Ectodermal cell (in vitro differentiated cells): ENCODE data around the gene SPEM2. TPM values are rescaled to one million over a fixed set of nuclear protein-coding genes. Genes with fewer than 3 reads are reported as not detected.

Experiments used
- H3K27ac ChIP-seq: 2 replicates; pipeline ENCODE4 v1.7.0; 2013; ENCODE audit warnings: mild to moderate bottlenecking, low read depth, low read length; ENCODE audit not compliant: insufficient read depth, poor library complexity, severe bottlenecking
- H3K27me3 ChIP-seq: 2 replicates; pipeline ENCODE4 v1.7.0; 2013; ENCODE audit warnings: mild to moderate bottlenecking, low read length; ENCODE audit not compliant: insufficient read depth, control insufficient read depth, poor library complexity, severe bottlenecking
- H3K36me3 ChIP-seq: one replicate; pipeline ENCODE4 v1.7.0; 2013; ENCODE audit warnings: low read length; ENCODE audit not compliant: control insufficient read depth, insufficient read depth
- H3K4me1 ChIP-seq: one replicate; pipeline ENCODE4 v1.7.0; 2013; ENCODE audit warnings: low read length; ENCODE audit not compliant: control insufficient read depth, insufficient read depth
- H3K4me3 ChIP-seq: 2 replicates; pipeline ENCODE4 v1.7.0; 2013; ENCODE audit warnings: low read depth, low read length, control low read depth; ENCODE audit not compliant: insufficient read depth
- H3K9me3 ChIP-seq: 2 replicates; pipeline ENCODE4 v1.7.0; 2013; ENCODE audit warnings: mild to moderate bottlenecking, low read length, moderate library complexity; ENCODE audit not compliant: control insufficient read depth
- WGBS, 2 experiments: methylation state at CpG; one replicate each; pipeline ENCODE4 v1.1.7; 2013; ENCODE audit warnings: missing lambda C conversion rate in 2 of 2; 5-methylcytosine and 5-hydroxymethylcytosine counted together
- polyA plus RNA-seq, 4 experiments: library from polyadenylated mRNA; stranded (reverse); fragments of 50-300 nt; gene quantifications; one replicate each; pipeline ENCODE4 v1.2.3, GENCODE V29; 2013

SPEM2 gene
- not detected for polyA plus RNA-seq (2013, experiment 1 of 4)
- not detected for polyA plus RNA-seq (2013, experiment 2 of 4)
- polyA plus RNA-seq (2013, experiment 3 of 4) = not detected
- polyA plus RNA-seq (2013, experiment 4 of 4) = not detected

DNA sequence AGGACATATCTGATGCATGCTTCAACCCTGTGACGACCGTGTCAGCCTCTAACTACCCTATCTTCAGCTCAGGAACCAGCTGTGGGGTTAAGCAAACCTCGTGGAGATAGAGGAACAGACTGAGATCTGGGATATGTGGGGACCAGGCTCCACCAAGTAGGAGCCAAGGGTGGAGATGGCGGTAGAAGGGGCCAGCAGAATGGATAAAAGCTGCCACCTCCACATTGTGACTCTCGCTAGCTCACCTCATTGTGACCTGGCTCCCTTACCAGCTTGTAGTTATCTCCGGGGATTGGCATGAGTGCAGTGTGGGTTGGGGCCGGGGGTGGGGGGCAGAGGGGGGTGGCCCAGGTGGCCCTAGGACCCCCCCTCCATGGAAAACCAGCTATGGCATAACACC is at the start of gene SPEM2:
Gene SPEM2, plus strand, starts transcription at position 301 of the 400 bp plus-strand sequence. Its CDS starts 73 bp downstream, at position 374.
- WGBS, 2 experiments = 93 to 96% methylated on average over 7 of the region's 7 CpGs
- H3K4me3 ChIP-seq = no peak within 1 kb of the TSS
- peaks cover 8% of the 10 kb centered on the region for H3K4me1 ChIP-seq
- H3K36me3 ChIP-seq = no peaks in the 10 kb centered on the region
- no peaks in the 10 kb centered on the region for H3K27me3 ChIP-seq
- H3K27ac ChIP-seq = no peak within 1 kb of the TSS
- no peaks in the 10 kb centered on the region for H3K9me3 ChIP-seq

DNA sequence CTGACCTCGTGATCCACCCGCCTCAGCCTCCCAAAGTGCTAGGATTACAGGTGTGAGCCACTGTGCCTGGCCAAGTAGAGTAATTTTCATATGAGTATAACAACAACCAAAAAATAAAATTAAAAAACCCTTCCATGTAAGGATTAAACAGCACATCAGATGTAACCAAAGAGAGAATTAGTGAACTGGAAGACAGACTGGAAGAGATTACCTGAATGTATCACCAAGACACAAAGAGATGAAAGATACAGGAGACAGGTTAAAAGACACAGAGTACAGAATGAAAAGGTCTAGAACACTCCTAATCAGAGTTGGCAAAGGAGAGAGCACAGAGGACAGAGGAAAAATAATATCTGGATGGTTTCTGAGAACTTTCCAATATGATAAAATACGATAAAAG is 46.3 kb upstream of the SPEM2 start:
- H3K4me1 ChIP-seq = no peaks in the 10 kb centered on the region
- WGBS, 2 experiments = 89 to 92% methylated on average over 2 of the region's 3 CpGs
- H3K27me3 ChIP-seq = peaks cover 50% of the 10 kb centered on the region
- no peak overlapping the region for H3K27ac ChIP-seq
- H3K36me3 ChIP-seq = no peaks in the 10 kb centered on the region
- H3K4me3 ChIP-seq = no peak overlapping the region
- H3K9me3 ChIP-seq = no peaks in the 10 kb centered on the region

GRCh38 chr17:7380321-7380720 is 45.1 kb upstream of the SPEM2 start:
- Histone ChIP-seq H3K4me3 (peak overlapping the region; percentile 42), H3K9me3 (no peaks in the 10 kb centered on the region), H3K27ac (no peak overlapping the region), H3K27me3 (peaks cover 57% of the 10 kb centered on the region), H3K4me1 (peaks cover 4% of the 10 kb centered on the region), H3K36me3 (no peaks in the 10 kb centered on the region)
- 85 to 86% methylated on average over 7 of the region's 7 CpGs for WGBS, 2 experiments

- Histone ChIP-seq H3K4me1 (peaks cover 4% of the 10 kb centered on the region), H3K4me3 (peak within 1 kb of the TSS; percentile 42), H3K27ac (no peak within 1 kb of the TSS), H3K36me3 (no peaks in the 10 kb centered on the region), H3K27me3 (peaks cover 57% of the 10 kb centered on the region), H3K9me3 (no peaks in the 10 kb centered on the region)
- WGBS, 2 experiments = 4% methylated on average over 48 to 52 of the region's 52 CpGs
Measured at GRCh38 chr17:7380855-7381683, 44.3 kb upstream of the SPEM2 start, which contains the start of gene TNK1. Gene TNK1 (plus strand): TSS chr17:7381089. CDS start chr17:7382927, 1,838 bp downstream.

- Histone ChIP-seq H3K36me3 (no peaks in the 10 kb centered on the region), H3K4me3 (no peak overlapping the region), H3K4me1 (peaks cover 4% of the 10 kb centered on the region), H3K27ac (no peak overlapping the region), H3K27me3 (peaks cover 57% of the 10 kb centered on the region), H3K9me3 (no peaks in the 10 kb centered on the region)
- 89% methylated on average over 10 of the region's 10 CpGs for WGBS, 2 experiments
Measured at GRCh38 chr17:7382901-7383300, 42.5 kb upstream of the SPEM2 start.

DNA sequence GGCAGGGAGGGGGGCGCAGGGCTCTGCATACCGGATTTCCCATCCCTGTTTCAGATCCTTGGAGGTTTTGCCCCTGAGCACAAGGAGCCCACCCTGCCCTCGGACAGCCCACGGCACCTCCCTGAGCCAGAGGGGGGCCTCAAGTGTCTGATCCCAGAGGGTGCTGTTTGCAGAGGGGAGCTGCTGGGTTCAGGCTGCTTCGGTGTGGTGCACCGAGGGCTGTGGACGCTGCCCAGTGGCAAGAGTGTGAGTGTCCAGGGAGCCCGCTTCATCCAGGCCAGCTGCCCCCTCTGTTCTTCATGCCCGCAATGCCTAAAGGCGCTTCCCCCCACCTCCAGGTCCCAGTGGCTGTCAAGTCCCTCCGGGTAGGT is 42.1 kb upstream of the SPEM2 start:
- no peak overlapping the region for H3K27ac ChIP-seq
- no peaks in the 10 kb centered on the region for H3K9me3 ChIP-seq
- 90 to 91% methylated on average over 11 of the region's 11 CpGs for WGBS, 2 experiments
- H3K4me3 ChIP-seq = no peak overlapping the region
- no peaks in the 10 kb centered on the region for H3K36me3 ChIP-seq
- peaks cover 57% of the 10 kb centered on the region for H3K27me3 ChIP-seq
- peaks cover 4% of the 10 kb centered on the region for H3K4me1 ChIP-seq

DNA sequence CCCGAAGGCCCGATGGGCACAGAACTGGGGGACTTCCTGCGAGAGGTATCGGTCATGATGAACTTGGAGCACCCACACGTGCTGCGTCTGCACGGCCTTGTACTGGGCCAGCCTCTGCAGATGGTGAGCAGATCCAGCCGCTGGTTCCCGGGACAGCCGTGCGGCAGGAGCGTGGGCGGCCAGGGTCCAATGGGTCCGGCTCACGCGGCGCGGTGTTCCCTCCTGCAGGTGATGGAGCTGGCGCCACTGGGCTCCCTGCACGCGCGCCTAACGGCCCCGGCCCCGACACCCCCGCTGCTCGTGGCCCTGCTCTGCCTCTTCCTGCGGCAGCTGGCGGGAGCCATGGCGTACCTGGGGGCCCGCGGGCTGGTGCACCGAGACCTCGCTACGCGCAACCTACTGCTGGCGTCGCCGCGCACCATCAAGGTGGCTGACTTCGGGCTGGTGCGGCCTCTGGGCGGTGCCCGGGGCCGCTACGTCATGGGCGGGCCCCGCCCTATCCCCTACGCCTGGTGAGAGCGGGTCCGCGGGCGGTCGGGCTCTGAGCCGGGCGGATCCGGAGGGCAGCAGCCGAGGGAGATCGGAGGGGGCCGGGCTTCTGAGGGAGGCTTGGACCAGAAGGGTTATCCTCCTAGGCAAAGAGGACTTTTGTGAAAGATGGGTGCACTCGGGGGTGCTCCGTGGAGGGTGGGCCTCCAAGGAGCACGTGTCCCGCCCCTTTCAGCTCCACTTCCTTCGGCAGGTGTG is 41.5 kb upstream of the SPEM2 start:
- Histone ChIP-seq H3K4me1 (peaks cover 4% of the 10 kb centered on the region), H3K36me3 (no peaks in the 10 kb centered on the region), H3K27me3 (peaks cover 57% of the 10 kb centered on the region), H3K9me3 (no peaks in the 10 kb centered on the region), H3K27ac (no peak overlapping the region), H3K4me3 (peak overlapping the region; percentile 42)
- 17 to 18% methylated on average over 65 of the region's 65 CpGs for WGBS, 2 experiments

DNA sequence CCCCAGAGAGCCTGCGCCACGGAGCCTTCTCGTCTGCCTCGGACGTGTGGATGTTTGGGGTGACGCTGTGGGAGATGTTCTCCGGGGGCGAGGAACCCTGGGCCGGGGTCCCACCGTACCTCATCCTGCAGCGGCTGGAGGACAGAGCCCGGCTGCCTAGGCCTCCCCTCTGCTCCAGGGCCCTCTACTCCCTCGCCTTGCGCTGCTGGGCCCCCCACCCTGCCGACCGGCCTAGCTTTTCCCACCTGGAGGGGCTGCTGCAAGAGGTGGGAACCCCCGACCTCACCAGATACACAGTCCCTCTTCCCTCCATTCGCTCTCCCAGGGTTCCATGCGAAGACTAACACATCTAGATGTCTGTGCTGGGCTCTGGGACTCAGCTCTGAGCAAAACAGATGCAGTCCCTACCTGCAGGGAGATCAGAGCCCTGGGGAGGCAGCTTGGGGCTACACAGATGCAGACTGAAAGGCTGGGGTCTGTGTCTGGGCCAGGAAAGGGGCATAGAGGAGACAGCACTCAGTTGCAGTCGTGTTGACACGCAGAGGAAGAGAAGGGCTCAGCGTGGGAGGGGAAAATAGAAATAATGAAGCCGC is 40.8 kb upstream of the SPEM2 start:
- H3K4me1 ChIP-seq = peaks cover 4% of the 10 kb centered on the region
- no peak overlapping the region for H3K27ac ChIP-seq
- H3K4me3 ChIP-seq = peak overlapping the region; percentile 42
- 55 to 57% methylated on average over 23 of the region's 23 CpGs for WGBS, 2 experiments
- H3K9me3 ChIP-seq = no peaks in the 10 kb centered on the region
- no peaks in the 10 kb centered on the region for H3K36me3 ChIP-seq
- peaks cover 53% of the 10 kb centered on the region for H3K27me3 ChIP-seq

- Histone ChIP-seq H3K9me3 (no peaks in the 10 kb centered on the region), H3K4me1 (peaks cover 4% of the 10 kb centered on the region), H3K4me3 (no peak overlapping the region), H3K36me3 (peaks cover 6% of the 10 kb centered on the region), H3K27me3 (peaks cover 10% of the 10 kb centered on the region), H3K27ac (no peak overlapping the region)
- WGBS, 2 experiments = 95 to 96% methylated on average over 10 of the region's 10 CpGs
Measured at GRCh38 chr17:7388856-7389255, 36.6 kb upstream of the SPEM2 start.
